Spinal cord (tissue), 10 donors: ENCODE results near the gene OR5H15. TPM values are rescaled to one million over a fixed set of nuclear protein-coding genes. Genes with fewer than 3 reads are reported as not detected.
A peak's percentile ranks its signal among the peaks of the same experiment; 100 is the strongest.
"Not testable (repeated sequence)": the region's sequence is repeated elsewhere in the genome, so short reads cannot be mapped to it uniquely, and the experiment has no call there.

ENCODE experiments used
- DNase-seq, 6 donors: peaks; one replicate each; pipeline versions ENCODE4 v3.0.0 to v3.0.0-alpha.2; 2013 to 2015; ENCODE audit warnings: low spot score in 6 of 6, low read depth in 4 of 6
- H3K27ac ChIP-seq: one replicate; pipeline ENCODE4 v1.5.1; 2013; ENCODE audit warnings: low read depth, low read length, control low read depth
- H3K27me3 ChIP-seq: one replicate; pipeline ENCODE4 v1.6.1; 2013; ENCODE audit warnings: low read length; ENCODE audit not compliant: control insufficient read depth, insufficient read depth
- H3K36me3 ChIP-seq: one replicate; pipeline ENCODE4 v1.6.1; 2013; ENCODE audit warnings: low read length; ENCODE audit not compliant: control insufficient read depth, insufficient read depth
- H3K4me1 ChIP-seq: one replicate; pipeline ENCODE4 v1.6.1; 2013; ENCODE audit warnings: low read length; ENCODE audit not compliant: control insufficient read depth, insufficient read depth
- H3K4me3 ChIP-seq: one replicate; pipeline ENCODE4 v1.5.1; 2013; ENCODE audit warnings: low read depth, low read length, control low read depth
- H3K9me3 ChIP-seq: one replicate; pipeline ENCODE4 v1.6.1; 2013; ENCODE audit warnings: low read length; ENCODE audit not compliant: control insufficient read depth, insufficient read depth
- WGBS: methylation state at CpG from one replicate; pipeline ENCODE4 v1.1.5; 2013; ENCODE audit warnings: missing lambda C conversion rate; ENCODE audit not compliant: insufficient coverage; 5-methylcytosine and 5-hydroxymethylcytosine counted together
- long read RNA-seq, 4 donors: transcript quantifications; one replicate each; lab custom pipeline, GENCODE V29; 2026
- polyA plus RNA-seq, 2 donors: library from polyadenylated mRNA; unstranded; fragments of 120-200 nt; gene quantifications; one replicate each; pipeline ENCODE4 v1.2.1, GENCODE V29; 2013; ENCODE audit not compliant: insufficient read length in 2 of 2
- total RNA-seq, 2 donors: library from RNA; depleted of rRNA in 1 of 2; stranded (reverse); fragments of 120-200 nt in 1 of 2; fragments of >200 nt in 1 of 2; gene quantifications; one replicate each; pipeline versions ENCODE4 v1.2.3 to v1.2.4, GENCODE V29; 2013 to 2014
- donor health status: healthy.

OR5H15 gene
- total RNA-seq (not detected), polyA plus RNA-seq (not detected)
- long read RNA-seq, donor 1: 0 reads
- long read RNA-seq, donor 2: 0 reads
- long read RNA-seq, donor 3: 0 reads
- long read RNA-seq, donor 4: 0 reads

GRCh38 chr3:98166396-98166795, at the start of gene OR5H15:
Gene OR5H15, plus strand, starts transcription at chr3:98166696. Its CDS starts 2,004 bp downstream, at chr3:98168700.
- Histone ChIP-seq H3K4me3 (no peak within 1 kb of the TSS), H3K27ac (no peak within 1 kb of the TSS), H3K9me3 (no peaks in the 10 kb centered on the region), H3K27me3 (no peaks in the 10 kb centered on the region), H3K4me1 (no peaks in the 10 kb centered on the region), H3K36me3 (no peaks in the 10 kb centered on the region)
- WGBS: no CpG with 5 or more reads among the region's 3 CpGs
- DNase-seq: no peak

GRCh38 chr3:98130421-98130820, 36.1 kb upstream of the OR5H15 start, which contains the start of gene OR5H1:
Gene OR5H1, plus strand, starts transcription at chr3:98130721. Its CDS starts 1,977 bp downstream, at chr3:98132698.
- Histone ChIP-seq H3K4me1 (no peaks in the 10 kb centered on the region), H3K36me3 (no peaks in the 10 kb centered on the region), H3K27me3 (no peaks in the 10 kb centered on the region), H3K9me3 (no peaks in the 10 kb centered on the region), H3K4me3 (no peak within 1 kb of the TSS), H3K27ac (no peak within 1 kb of the TSS)
- DNase-seq: no peak
- no CpG with 5 or more reads among the region's 1 CpG for WGBS

GRCh38 chr3:98136631-98137030, 29.9 kb upstream of the OR5H15 start:
- no peaks in the 10 kb centered on the region for H3K36me3 ChIP-seq
- H3K27ac ChIP-seq: no peak overlapping the region
- no peak for DNase-seq
- H3K4me1 ChIP-seq: no peaks in the 10 kb centered on the region
- no CpG with 5 or more reads among the region's 3 CpGs for WGBS
- no peaks in the 10 kb centered on the region for H3K27me3 ChIP-seq
- no peak overlapping the region for H3K4me3 ChIP-seq
- no peaks in the 10 kb centered on the region for H3K9me3 ChIP-seq

- WGBS: 92% methylated on average over 5 of the region's 23 CpGs
- H3K4me3 ChIP-seq, DNase-seq: not testable (repeated sequence)
Observed at GRCh38 chr3:98137826-98138557, 28.5 kb upstream of the OR5H15 start.

GRCh38 chr3:98140531-98140930, 26.0 kb upstream of the OR5H15 start:
- Histone ChIP-seq H3K27me3 (no peaks in the 10 kb centered on the region), H3K4me3 (no peak overlapping the region), H3K9me3 (no peaks in the 10 kb centered on the region), H3K36me3 (no peaks in the 10 kb centered on the region), H3K27ac (no peak overlapping the region), H3K4me1 (no peaks in the 10 kb centered on the region)
- peak in 1 of 6 donors; percentile 72 for DNase-seq

More at GRCh38 chr3:98137826-98138557, 28.5 kb upstream of the OR5H15 start:
- not testable (repeated sequence) for H3K4me1 ChIP-seq, H3K9me3 ChIP-seq, H3K27ac ChIP-seq, H3K36me3 ChIP-seq, H3K27me3 ChIP-seq

GRCh38 chr3:98147179-98147578, 19.3 kb upstream of the OR5H15 start, which contains the start of gene OR5H14:
Gene OR5H14, plus strand, starts transcription at chr3:98147479. Its CDS starts 1,907 bp downstream, at chr3:98149386.
- no peaks in the 10 kb centered on the region for H3K9me3 ChIP-seq
- DNase-seq: no peak
- H3K27me3 ChIP-seq: no peaks in the 10 kb centered on the region
- H3K27ac ChIP-seq: no peak within 1 kb of the TSS
- H3K36me3 ChIP-seq: no peaks in the 10 kb centered on the region
- no peak within 1 kb of the TSS for H3K4me3 ChIP-seq
- H3K4me1 ChIP-seq: no peaks in the 10 kb centered on the region
- WGBS: no CpG with 5 or more reads among the region's 1 CpG

GRCh38 chr3:98148751-98149150, 17.7 kb upstream of the OR5H15 start:
- H3K27ac ChIP-seq: no peak overlapping the region
- no peaks in the 10 kb centered on the region for H3K36me3 ChIP-seq
- no peaks in the 10 kb centered on the region for H3K27me3 ChIP-seq
- H3K4me3 ChIP-seq: no peak overlapping the region
- WGBS: no CpG with 5 or more reads among the region's 3 CpGs
- no peaks in the 10 kb centered on the region for H3K9me3 ChIP-seq
- no peak for DNase-seq
- no peaks in the 10 kb centered on the region for H3K4me1 ChIP-seq

- H3K9me3 ChIP-seq, H3K4me3 ChIP-seq, H3K36me3 ChIP-seq, H3K27me3 ChIP-seq, H3K4me1 ChIP-seq, DNase-seq, H3K27ac ChIP-seq: not testable (repeated sequence)
- 95% methylated on average over 3 of the region's 4 CpGs for WGBS
Observed at GRCh38 chr3:98149456-98149855, 17.0 kb upstream of the OR5H15 start.

GRCh38 chr3:98151241-98151640, 15.3 kb upstream of the OR5H15 start:
- Histone ChIP-seq H3K36me3 (no peaks in the 10 kb centered on the region), H3K4me1 (no peaks in the 10 kb centered on the region), H3K27me3 (no peaks in the 10 kb centered on the region), H3K27ac (no peak overlapping the region), H3K9me3 (no peaks in the 10 kb centered on the region), H3K4me3 (no peak overlapping the region)
- DNase-seq: no peak
- WGBS: 96% methylated on average over 3 of the region's 5 CpGs

GRCh38 chr3:98171071-98171470, 4.6 kb downstream of the OR5H15 start:
- no peak overlapping the region for H3K4me3 ChIP-seq
- H3K27ac ChIP-seq: no peak overlapping the region
- no peaks in the 10 kb centered on the region for H3K36me3 ChIP-seq
- no peaks in the 10 kb centered on the region for H3K27me3 ChIP-seq
- H3K4me1 ChIP-seq: no peaks in the 10 kb centered on the region
- WGBS: 83% methylated on average over 1 of the region's 1 CpG
- no peaks in the 10 kb centered on the region for H3K9me3 ChIP-seq
- DNase-seq: no peak
